Activated T-cell treated with anti-CD3 and anti-CD28 coated beads, Interleukin-2, amount 50 U/mL, for 48 hours (primary cell): ENCODE results near the gene FDX1.

Experiments
- DNase-seq, 2 experiments: peaks; one replicate each; pipeline ENCODE4 v3.0.0-alpha.2; 2020

Gene FDX1

DNA sequence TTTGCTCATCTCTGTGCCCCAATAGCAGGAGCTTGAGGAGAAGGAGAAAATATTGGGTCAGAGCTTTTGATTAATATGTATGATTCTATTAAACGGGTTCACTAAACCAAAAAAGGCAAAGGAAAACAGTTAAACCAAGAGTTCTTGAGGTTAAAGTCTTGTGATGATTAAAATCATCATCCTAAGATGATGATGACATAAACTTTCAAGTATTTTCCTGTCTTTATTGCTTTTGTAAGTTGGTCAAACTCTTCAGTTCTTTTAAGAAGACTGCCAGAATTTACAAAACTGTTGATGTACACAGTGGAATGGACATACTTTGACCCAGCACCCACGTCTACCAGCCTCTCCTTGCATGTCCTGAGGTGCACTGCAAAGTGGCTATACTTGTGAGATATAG is 41.0 kb downstream of the FDX1 start:
- no peak for DNase-seq

DNA sequence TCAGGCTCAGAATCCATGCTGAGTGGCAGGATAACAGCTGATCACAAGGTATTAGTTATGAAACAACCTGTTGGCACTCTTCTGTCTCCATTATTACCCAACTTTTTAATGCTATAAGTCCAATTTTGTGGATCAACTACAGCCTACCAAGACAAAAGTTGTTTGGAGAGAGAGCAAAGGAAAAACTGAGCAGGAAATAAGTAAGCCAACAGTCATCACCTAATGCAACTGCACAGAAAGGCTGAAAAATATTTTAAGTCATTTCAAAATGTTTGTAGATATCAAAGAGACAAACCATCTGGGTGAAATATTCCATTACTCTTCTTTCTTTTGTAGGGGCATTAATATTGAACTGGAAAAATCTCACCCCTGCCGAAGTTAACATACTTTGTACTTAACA is 41.6 kb downstream of the FDX1 start:
- DNase-seq: no peak

DNA sequence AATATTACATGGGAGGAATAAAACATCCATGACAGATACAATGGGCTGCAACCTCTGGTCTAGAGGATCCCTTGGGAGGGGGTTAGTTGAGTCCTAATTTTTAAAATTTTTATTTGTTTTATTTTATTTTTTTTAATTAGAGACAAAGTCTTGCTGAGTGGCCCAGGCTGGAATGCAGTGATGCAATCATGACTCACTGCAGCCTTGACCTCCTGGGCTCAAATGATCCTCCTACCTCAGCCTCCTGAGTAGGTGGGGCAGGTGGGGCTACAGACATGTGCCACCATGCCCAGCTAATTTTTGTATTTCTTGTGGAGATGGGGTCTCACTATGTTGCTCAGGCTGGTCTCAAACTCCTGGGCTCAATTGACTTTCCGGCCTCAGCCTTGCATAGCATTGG is 43.1 kb downstream of the FDX1 start:
- no peak for DNase-seq

DNA sequence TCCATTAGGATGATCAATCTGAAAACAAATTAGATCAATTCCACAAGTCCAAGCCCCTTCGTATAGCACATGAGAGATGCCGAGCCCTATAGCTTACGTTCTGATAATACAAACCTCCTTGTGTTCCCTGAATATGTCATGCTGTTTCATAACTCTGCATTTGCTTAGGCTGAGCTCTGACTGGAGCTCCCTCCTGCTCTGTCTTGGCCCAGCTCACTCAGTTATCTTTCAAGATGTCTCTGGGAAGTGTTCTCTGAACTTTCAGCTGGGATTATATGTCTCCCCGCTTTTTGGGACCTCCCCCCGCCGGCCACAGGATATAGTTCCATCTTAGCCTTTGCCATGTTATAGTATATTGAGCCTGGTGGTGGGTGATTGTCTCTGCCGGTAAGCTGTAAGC is 44.0 kb downstream of the FDX1 start:
- no peak for DNase-seq

DNA sequence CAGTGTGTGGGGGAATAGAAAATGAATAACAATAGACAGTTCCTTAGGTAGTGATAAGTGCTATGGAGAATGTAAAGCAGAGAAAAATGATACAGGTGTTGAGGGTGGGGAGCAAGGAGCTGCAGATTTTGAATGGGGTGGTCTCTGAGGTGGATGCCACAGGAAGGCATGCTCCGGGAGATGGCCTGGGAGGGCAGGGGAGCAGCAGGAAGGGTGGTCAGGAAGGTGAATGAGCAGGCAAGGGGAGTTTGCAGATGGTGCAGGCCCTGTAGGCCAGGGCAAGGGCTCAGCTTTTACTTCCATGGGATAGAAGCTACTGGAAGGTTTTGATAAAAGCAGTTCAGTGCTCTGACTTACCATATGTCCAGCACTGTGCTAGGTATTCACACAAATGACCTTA is 44.8 kb downstream of the FDX1 start:
- no peak for DNase-seq

DNA sequence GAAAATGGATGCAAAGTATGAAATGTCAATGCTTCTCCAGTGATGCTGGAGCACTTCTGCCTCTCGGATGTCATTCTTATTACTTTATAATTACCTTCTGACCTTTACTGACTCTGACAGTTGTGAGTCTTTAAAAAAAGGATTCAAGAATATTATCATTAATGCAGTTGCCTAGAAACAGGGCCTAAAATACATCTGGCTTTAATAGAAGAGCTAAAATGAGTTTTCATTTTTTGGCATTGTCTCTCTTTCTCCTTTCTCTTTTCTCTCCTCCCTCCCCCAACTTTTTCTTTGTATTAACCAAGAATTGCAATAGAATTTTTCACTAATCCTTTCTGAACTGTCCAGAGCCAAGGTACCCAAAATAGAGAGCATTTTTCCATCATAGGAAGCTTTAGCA is 45.9 kb downstream of the FDX1 start:
- DNase-seq: no peak

DNA sequence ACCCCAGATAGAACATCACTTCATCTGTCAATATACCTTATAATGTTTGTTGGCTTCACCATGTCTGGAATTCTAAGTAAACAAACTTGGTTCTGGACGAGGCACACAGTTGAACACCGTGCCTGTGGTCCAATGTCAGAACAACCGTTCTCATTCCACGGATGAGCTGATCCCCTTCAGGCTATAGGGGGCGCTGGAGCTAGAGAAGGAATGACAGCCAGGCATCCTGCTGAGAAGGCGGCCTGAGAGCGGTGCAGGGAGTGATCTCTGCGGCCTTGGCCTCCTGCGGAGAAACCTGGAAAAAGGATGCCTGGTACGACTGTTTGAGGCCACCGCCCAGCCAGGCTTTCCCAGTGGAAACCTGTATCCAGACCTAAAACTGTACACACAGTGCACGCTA is 48.7 kb downstream of the FDX1 start:
- DNase-seq: no peak

DNA sequence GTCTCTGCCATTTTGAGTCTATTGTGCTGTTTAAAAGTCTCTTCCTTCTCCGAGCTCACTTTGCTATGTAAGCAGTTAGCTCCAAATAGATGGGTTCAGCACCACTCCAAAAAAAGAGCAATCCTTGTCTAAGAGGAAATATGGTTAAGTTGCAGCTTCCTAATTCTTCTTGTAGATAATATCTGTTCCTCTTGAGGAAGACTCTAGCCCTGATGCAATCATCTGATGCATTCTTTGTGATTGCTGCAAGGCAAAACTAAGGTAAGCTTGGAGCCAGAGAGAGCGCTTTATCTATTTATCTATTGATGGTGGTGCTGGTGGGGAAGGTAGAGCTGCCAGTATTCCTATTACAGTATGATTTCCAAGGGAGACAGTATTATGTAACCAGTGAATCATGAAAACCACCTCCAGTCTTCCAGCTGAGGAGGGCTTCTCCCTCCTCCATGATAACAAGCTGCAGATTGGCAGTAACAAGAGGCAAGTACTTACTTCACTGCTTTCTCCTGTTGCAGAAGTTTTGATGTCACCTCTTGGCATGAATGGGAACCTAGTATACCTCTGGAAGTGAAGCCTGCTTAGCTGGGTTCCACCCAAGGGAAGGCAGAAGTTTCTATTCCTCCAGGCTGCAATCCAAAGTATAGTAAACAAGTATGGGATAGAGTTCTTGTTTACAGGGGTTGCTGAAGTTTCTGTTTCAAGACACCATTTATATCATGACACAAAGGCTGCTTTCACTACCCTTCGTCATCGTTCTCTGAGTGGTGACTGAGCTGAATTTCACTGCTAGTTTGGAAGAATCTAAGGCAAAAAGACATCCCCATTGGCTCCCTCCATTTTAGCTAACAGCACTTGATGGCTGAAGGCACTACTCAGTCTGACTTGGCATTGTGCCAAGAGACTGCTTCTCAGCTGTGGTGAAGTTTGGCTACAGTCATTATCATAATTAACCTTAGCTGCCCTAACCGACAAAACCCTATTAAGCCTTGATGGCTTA is 49.7 kb downstream of the FDX1 start:
- DNase-seq: no peak

DNA sequence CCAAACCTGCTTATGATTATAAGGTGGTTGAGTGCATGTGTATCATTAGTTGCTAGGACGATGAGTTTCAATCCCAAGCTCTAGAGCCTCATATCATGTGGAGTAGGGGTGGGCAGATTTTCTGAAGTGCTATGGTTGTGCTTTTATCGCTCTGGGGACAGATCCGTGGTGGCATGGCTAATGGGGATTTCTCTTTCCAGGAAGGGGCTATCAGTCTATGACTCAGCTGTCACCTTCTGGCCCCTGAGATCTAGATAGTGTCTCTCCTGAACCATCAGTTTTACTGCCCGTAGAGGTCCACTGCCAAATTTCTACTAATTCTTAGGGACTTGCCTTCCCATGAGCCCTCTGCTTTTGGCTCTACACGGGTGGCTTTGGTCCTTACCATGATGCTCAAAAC is 51.8 kb downstream of the FDX1 start:
- no peak for DNase-seq

DNA sequence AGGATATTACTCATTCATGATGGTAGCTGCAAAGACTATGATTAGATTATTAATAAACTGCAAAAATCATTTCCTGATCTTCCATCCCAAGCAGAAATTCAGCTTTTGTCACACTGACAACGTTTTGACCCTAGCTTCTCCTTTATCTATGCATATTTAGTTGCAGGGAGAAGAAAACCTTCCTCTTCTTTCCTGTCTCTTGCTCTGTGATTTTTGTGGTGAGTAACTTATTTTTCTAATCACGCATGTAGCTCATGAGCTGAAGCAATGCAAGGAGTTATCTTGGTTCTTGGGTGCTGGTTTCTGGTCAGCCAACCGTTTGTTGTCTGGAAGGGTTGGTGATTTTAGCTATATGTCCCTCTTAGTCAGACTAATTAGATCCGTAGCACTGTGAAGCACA is 56.4 kb downstream of the FDX1 start:
- DNase-seq: no peak

DNA sequence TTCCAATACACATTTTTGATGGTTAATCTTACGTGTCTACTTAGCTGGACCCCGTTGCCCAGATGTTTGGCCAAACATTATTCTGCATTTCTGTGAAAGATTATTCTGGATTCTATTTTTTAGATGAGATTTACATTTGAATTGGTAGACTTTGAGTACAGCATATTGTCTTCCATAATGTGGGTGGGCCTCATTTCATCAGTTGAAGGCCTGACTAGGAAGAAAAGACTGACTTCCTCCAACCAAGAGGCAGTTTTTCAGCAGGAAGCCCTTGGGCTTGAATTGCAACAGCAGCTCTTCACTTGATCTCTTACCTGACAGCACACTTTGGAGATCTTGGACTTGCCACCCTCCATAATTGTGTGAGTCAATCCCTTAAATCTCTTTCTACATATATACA is 58.7 kb downstream of the FDX1 start:
- DNase-seq: no peak

DNA sequence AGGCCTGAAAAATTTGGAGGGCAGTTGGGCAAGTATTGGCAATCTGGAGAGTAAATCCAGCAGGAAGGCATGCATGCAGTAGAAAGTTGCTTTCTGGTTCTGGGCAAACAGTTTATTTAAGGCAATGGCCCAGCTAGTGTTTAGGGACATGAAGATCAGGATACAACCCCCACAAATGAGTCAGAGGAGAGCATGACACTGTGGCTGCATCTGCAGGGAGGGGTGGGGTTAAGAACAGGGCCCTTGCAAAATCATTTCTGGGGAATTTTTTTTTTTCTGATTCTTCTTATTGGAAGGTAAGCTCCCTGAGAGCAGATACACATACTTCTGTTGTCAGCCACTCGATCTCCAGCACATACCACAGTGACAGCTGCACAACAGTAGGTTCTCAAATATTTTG is 61.1 kb downstream of the FDX1 start:
- DNase-seq: no peak

DNA sequence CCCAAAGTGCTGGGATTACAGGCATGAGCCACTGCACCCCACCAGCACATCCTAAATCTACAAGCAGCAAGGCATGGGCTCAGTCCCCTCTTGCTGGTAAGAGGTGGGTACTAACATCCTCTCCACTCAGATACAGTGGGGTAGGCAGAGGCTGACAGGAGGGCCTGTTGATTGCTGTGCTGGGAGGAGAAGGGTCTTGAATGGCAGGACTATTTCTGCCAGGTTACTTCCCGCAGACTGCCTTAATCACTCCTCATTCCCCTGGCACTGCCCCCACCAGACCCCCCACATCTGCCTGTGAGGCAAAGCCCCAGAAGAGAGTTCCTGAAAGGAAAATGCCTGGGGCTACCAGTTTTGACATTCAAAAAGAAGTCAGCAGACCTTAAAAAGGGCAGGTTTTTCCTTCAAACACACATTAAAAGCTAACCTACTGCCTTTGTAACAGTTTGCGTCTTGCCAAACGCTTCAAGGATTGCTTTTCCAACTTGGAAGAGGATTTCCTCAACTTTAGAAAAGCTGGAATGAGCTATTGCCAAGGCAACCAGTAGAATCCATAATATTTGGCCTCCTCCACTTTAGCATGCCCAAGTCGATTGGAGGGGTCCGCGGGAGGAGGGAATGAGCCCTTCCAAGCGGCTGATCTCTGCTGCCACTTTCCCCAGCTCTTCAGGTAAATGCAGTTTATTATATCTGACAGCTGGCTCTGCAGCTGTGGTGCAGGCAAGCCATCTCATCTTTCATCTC is 62.0 kb downstream of the FDX1 start:
- no peak for DNase-seq

DNA sequence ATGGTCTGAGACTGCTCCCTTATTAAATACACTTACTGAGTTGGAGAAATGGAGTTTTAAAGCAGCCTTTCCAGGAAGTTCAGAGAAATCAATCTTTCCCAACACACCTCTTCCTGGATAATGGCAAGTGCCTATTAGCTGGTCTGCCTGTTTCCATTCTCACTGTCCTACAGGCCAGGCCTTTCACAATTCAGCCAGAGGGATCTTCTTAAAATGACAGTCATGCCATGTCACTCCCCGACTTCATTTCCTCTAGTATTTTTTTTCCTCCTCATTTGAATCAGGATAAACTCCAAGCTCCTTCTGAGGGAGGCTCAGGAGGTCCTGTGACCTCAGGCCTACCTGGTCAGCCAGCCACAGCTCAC is 62.6 kb downstream of the FDX1 start:
- no peak for DNase-seq

DNA sequence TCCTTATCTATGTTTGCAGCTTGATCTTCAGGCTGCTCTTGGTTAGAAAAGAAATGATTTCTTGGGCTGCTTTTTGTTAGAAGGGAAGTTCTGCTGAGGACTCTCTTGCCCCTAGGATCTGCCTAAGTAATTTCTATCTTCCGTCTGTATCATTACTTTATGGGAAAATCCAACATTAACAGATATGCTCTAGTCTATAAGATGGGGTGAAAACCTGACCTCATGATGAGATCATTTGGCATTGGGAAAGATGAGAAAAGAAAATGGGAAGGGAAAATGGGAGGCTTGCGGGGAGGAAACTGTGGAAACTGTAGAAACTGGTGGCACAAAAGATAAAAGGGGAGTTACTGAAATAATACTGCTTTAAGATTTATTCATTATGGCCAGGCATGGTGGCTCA is 63.6 kb downstream of the FDX1 start:
- no peak for DNase-seq

DNA sequence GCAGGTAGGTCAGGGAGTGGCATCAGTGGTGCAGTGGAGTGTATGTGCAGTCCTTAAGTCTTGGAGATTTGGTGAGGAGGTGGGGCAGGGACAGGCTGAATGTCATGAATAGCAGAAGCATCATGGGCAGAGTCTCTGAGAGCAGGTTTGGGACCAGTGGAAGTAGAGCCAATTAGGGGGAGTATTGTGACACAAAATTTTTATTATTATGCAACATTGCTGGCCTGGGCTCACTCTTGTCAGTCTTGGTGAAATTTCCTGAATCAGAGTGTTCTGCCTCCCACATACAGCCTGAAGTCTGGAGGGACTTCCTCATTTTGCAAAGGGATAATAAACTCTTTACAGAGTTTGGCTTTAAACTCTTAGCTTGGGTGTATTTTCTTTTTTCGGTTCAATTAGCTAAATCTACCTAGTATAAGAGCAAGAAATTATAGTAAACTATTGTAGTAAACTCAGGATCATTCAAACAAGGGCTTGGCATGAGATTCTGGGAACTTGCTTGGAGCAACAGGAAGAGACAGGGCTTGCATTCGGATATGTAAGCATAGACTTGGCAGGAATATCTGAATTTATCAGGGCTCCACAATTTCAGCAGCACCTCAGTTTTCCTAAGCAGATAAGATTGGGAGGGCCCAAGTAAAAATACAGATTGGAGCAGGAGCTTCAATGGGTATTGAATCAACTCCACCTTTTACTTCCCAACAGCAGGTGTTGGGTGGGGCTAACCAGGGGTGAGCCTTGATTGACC is 67.7 kb downstream of the FDX1 start:
- no peak for DNase-seq

DNA sequence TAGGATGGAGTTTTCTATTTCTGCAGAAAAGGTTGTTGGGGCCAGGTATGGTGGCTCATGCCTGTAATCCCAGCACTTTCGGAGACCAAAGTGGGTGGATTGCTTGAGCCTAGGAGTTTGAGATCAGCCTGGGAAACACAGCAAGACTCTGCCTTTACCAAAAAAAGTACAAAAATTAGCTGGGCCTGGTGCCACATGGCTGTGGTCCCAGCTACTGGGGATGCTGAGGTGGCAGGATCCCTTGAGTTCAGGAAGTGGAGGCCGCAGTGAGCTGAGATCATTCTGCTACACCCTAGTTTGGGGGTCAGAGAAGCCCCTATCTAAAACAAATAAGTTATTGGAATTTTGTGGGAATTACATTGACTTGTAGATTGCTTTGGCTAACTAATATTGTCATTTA is 71.7 kb downstream of the FDX1 start:
- no peak for DNase-seq

DNA sequence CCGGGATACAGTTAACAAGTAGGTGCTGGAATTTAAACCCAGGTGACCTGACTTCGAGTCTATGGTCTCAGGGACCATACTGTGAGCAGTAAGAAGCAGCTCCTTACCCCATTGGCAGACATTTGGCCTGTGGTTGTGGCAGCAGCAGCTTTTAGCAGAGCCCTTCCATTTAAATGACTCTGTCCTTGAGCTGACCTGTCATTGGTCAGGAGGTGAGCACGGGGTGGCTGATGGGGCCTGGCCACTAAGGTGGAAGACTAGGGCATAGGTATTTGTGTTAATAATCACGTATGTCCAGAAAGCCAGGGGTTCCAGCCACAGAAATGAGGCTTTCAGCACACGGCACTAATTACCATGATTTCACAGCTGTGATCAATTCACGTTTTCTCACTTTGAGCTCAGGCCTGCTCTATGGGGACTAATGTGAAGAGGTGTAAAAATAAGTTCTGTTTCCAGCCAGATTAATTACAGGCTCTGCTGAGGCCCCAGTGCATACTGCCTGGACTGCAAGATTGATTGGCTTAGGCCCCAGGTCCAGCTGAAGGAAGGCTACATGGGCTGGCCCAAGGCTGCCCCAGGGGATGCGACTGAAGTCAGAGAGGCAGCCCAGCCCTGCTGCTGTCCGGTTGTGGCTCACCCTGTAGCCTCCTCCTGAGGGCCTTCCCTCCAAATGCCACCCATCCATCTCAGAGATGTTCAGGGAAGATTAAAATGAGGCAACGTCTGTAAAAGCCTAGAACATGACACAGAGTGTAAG is 76.0 kb downstream of the FDX1 start:
- DNase-seq: no peak

DNA sequence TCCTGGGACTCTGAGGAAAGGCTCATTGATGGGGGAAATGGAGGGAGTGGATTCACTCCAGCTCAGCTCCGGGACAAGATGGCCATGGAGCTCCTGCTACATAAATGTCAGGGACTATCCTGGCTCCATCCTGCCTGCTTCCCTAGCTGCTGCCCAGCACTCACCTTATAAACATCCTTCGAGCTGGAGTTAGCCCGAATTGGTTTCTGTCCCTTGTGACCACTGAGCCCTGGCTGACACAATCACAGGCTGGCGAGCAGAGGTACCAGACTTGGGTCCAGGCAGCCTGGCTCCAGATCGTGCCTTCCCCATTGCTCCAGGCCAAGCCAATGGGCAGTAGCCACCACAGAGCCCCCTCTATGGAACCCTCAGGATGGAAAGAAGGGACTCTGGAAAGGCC is 77.6 kb downstream of the FDX1 start:
- DNase-seq: no peak

DNA sequence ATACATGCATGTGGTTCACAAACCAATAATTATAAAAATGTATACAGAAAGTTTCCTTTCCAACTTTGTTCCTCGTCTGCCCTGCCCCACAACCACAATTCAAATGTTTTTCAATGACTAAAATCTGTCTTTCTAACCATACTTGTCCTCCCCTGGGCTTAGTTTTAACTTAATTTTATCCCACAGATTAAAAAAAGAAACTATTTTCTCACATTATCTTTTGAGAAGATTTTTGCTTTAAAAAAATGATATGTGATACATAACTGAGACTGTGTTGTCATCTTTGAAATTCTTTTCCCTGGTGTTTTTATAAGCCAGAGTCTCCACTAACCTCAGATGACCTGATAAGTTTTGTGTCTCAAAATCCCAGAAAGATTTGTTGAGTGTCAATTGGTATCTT is 79.0 kb downstream of the FDX1 start:
- DNase-seq: no peak

DNA sequence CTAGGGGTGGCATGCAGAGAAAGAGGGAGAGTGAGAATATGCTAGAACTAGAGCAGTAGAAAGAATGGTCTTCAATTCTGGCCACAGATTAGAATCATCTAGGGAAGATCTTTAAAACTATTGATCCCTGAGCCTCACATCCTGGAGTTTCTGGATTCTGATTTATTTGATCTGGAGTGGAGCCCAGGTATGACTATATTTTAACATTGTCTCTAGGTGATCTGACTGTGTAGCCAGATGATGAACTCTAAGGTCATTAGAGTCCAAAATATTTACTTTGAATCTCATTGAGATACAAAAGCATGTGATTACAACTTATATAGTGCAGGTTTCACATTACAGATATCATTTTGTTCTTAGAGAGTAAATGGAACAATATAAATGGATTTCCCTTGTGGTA is 79.7 kb downstream of the FDX1 start:
- no peak for DNase-seq

DNA sequence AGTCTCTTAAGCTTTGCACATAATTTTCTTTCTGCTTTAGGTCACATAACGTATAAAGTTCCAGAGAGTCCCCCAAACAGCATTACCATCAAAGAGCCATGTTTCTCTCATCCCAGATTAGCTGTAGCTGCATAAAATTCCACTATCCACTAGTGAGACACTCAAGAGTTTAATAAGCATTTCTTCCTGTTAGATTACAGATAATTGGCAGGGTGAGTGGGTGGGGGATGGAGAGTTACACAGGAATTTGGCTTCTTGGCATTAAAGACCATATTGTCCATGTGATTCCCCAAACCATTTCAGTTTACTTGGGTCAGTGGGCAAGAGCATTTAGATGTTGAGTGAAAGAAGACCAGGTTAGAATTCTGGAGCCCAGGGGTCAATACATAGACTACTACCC is 82.3 kb downstream of the FDX1 start:
- no peak for DNase-seq

DNA sequence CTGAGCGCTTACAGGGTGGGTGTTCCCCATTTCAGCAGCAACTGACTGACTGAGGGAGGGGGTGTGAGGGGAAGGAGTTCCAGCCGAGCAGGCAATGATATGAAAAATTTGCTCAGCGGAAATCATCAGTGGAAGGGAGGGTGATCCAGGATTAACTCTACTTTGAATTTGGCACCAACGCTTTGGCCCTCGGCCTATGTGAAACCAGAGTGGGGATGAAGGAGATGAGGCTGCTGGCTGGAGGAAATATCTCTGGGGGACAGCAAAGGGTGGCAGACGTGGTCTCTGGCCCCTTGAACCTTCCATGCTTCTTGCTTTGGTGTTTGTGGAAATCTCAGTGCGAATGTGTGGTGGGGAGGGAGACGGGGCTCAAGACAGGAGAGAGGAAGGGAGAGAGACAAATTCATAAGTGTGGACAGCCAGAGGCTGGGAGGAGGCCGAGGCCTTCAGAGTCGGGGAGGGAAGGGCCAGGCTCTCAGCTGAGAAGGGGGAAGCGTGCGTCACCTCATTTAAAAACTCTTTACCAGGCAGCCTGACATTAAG is 83.6 kb downstream of the FDX1 start:
- no peak for DNase-seq
